Dedifferentiated amniotic fluid mesenchymal stem cell (primary cell): Measurements from ENCODE around the gene DARS1.
A peak's percentile ranks its signal among the peaks of the same experiment; 100 is the strongest.
"Not testable (repeated sequence)": the region's sequence is repeated elsewhere in the genome, so short reads cannot be mapped to it uniquely, and the experiment has no call there.

Experiments
- DNase-seq: peaks from one replicate; pipeline ENCODE4 v3.0.0-alpha.2; 2016; ENCODE audit errors: extremely low spot score

The DARS1 gene

GRCh38 chr2:135945526-135945925 lies 39.9 kb downstream of the DARS1 start:
- DNase-seq: no peak

DNA sequence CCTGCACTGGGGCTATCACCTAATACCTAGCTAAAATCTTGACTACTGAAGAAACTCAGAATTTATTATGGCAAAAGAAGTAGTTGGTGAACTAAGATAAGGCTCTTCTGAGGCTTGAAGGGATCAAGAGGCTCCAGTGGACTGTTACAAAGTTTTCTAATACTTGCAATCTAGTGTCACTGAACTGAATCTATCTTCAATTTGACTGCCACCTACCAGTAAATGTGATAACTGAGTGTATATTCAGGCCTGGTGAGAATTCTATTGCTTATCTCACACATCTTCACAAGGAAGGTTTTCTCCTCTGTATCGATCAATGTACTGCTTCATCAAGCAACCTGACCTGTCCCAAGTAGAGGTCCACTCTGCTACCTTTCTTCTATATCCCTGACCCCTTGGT lies 40.8 kb downstream of the DARS1 start:
- no peak for DNase-seq

DNA sequence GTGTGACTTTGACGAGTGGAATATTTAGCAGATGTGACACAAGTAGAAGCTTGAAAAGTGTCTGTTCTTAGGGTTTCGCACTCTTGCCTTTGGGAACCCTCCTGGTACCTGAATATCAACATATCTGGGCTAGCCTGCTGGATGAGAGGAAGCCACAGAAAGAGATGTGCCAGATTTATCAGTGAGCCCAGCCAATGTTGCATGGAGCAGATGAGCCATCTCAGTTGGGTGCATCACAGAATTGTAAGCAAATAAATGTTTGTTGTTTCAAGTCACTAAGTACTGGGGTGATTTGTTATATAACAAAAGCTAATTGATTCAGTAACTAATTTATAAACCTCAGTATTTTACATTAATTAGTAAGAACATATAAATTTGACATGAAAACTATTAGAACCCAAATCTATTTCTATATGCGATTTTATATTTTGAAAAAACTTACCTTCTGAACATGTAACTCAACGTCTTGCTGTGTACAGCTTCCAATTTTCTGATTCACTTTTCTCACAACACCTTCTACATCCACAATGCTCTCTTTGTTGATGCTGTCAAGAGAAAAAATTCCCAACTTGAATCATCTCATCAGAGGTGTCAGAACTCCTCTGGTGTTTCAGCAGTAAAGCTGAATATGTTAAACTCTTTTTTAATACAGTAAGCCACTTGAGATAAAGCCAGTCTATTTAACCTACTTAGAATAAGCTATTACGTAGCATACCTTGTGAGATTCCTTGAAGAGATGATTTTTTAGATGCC lies 42.3 kb downstream of the DARS1 start:
- no peak for DNase-seq

DNA sequence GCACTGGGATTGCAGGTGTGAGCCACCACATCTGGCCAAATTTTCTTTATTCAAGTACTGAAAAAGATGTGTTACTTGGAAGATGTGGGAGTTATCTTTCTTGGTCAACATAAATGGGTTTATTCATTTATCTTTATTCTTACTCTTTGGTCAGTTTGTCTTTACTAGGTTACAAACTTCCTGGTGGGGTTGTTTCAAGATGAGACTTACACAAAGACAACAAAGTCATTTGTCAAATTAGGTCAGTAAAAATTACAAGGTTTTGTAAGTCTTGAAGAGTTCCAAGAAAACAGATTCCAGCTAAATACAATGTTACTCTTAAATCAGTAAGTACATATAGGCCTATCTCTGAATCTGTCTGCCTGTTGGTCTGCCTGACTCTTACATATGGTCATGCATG lies 48.9 kb downstream of the DARS1 start:
- DNase-seq: no peak

DNA sequence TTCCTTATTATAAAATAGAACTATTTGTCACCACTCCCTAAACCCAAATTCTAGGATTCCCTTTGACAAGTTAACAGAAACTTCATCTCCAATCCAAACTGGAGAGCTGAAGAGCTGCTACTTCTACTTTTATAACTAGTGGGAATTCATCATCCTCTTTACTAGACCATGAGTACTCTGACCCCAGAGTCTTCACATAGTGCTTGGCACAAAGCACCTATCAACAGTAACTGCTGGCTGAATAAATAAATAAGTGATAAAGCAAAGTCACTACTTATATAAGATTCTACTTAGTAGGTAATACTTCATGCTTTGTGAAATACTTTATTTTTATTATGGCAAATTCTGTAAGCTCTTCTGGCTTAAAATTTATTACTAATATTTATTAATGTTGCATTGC lies 49.5 kb downstream of the DARS1 start:
- no peak for DNase-seq

- no peak for DNase-seq
Observed at GRCh38 chr2:135931776-135932443, 53.5 kb downstream of the DARS1 start.

- no peak for DNase-seq
Observed at GRCh38 chr2:135926605-135927004, 58.8 kb downstream of the DARS1 start.

GRCh38 chr2:135925571-135925970 lies 59.9 kb downstream of the DARS1 start:
- DNase-seq: no peak

- peak; percentile 33 for DNase-seq
Observed at GRCh38 chr2:135916207-135916606, 69.2 kb downstream of the DARS1 start.

GRCh38 chr2:135914485-135914884 lies 70.9 kb downstream of the DARS1 start:
- no peak for DNase-seq

GRCh38 chr2:135913727-135914365 lies 71.6 kb downstream of the DARS1 start:
- peak; percentile 62 for DNase-seq

DNA sequence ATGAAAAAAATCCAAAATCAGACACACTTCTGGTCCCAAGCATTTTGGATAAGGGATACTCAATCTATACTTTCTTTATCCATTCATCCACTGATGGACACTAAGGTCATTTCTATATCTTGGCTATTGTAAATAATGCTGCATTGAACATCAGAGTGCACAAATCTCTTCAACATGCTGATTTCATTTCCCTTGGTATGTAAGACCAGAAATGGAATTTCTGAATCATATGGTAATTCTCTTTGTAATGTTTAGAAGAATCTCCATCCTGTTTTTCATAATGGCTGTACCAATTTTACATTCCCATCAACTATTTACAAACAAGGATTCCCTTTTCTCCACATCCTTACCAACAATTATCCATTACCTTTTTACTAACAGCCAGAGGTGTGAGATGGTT lies 75.5 kb downstream of the DARS1 start:
- peak; percentile 75 for DNase-seq

DNA sequence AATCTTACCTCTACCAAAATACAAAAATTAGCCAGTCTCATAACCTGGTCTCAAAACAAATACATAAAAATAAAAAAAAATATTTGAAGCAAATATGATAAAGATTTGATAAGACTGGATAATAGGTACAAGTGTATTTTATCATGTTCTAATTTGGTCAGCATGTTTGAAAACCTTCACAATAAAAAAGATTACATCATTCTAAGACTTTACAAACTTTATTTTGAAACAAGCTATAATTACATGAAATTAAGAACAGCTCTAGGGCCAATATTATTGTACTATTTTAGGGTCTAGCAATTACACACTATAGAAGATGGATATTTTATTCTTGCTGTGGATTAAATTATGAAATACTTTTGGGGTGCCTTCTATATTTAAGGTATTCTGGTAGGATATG lies 79.7 kb downstream of the DARS1 start:
- no peak for DNase-seq

GRCh38 chr2:135904341-135904989 lies 81.0 kb downstream of the DARS1 start:
- DNase-seq: peak; percentile 72

DNA sequence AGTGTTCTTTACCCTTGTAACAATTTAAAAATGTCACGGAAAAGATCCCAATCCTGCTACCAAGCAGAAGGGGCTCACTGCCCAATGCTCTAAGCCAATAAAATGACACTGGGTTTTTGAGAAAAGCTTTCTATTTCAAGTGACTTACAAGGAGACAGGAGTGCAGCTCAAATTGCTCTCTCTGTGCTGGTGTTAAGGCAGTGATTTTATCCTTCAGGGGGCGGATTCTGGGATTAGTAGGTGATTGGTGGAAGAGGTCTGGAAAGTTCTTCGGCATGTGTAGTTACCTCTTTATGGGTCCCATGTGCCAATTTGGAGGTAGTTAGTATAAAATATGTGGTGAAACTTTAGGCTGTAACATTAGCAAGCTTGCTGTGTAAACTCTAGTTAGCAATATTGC lies 81.8 kb downstream of the DARS1 start:
- no peak for DNase-seq

DNA sequence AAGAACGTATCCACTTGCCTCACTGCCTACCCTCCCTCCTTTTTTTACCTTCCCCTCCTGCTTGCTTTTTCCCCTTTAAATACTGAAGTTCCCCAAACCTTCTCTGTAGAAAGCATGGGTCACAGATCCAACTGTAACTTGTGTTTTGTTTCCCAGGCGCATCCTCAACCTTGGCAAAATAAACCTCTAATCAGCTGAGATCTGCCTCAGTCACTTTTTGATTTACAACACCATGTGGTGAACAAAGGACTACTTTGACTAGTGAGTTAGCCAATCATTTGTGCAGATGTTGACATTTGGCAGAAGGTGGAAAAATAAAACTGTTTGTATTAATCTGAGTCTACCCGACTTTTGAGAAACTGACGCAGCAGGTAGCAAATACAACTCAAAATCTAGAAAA lies 85.9 kb downstream of the DARS1 start:
- DNase-seq: no peak

DNA sequence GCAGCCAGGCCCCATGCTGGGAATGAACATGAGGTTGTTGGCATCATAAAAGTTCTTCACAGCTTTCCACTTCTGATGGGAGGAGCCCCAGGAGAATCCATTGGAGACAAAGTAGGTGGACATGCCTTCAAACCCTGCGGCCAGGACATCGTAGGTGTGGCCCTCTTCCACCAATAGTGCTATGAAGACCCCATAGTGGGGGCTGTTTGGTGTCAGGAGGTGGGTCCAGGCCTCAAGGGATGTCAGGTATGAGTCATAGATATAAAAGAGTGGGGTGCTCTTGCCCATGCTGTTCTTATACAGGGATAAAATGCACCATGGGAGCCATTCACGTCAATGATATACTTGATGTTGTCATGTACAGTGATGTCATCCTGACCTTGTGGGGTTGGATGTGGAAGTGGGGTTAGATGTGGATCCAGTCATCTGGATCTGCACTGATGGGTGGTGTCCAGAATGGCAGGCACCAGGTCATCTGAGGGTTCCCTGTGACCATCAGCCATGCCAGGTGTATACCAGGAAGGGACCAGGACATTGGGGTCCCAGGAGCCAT lies 87.1 kb downstream of the DARS1 start:
- DNase-seq: no peak

GRCh38 chr2:135894930-135895329 lies 90.5 kb downstream of the DARS1 start:
- DNase-seq: no peak

- no peak for DNase-seq
Observed at GRCh38 chr2:135893374-135893794, 92.0 kb downstream of the DARS1 start.

- DNase-seq: no peak
Observed at GRCh38 chr2:135890835-135891234, 94.6 kb downstream of the DARS1 start.

- DNase-seq: no peak
Observed at GRCh38 chr2:135890149-135890548, 95.3 kb downstream of the DARS1 start.

- DNase-seq: not testable (repeated sequence)
Observed at GRCh38 chr2:135888587-135888986, 96.8 kb downstream of the DARS1 start.
